Trophoblast cell (in vitro differentiated cells and primary cell): Measurements from ENCODE around the gene CUX1.

Source experiments
- DNase-seq, 2 donors: peaks; one replicate each; pipeline ENCODE4 v3.0.0-alpha.2; 2016
- H2AFZ ChIP-seq: 2 replicates; pipeline ENCODE4 v1.6.1; 2013; ENCODE audit warnings: low read length, moderate library complexity, mild to moderate bottlenecking; ENCODE audit not compliant: insufficient read depth, poor library complexity
- H2AK5ac ChIP-seq: 2 replicates; pipeline ENCODE4 v1.6.1; 2013; ENCODE audit warnings: mild to moderate bottlenecking, low read length
- H2BK120ac ChIP-seq: 2 replicates; pipeline ENCODE4 v1.6.1; 2013; ENCODE audit warnings: low read length, mild to moderate bottlenecking, moderate library complexity; ENCODE audit not compliant: insufficient read depth, poor library complexity
- H2BK12ac ChIP-seq: 2 replicates; pipeline ENCODE4 v1.6.1; 2013; ENCODE audit warnings: mild to moderate bottlenecking, low read length, moderate library complexity
- H2BK5ac ChIP-seq: 2 replicates; pipeline ENCODE4 v1.6.1; 2013; ENCODE audit warnings: low read length, low read depth, moderate library complexity, mild to moderate bottlenecking; ENCODE audit not compliant: poor library complexity
- H3K14ac ChIP-seq: 2 replicates; pipeline ENCODE4 v1.6.1; 2013; ENCODE audit warnings: mild to moderate bottlenecking, low read length
- H3K18ac ChIP-seq: 2 replicates; pipeline ENCODE4 v1.6.1; 2013; ENCODE audit warnings: mild to moderate bottlenecking, low read length
- H3K23ac ChIP-seq: 2 replicates; pipeline ENCODE4 v1.6.1; 2013; ENCODE audit warnings: low read length
- H3K27ac ChIP-seq: 2 replicates; pipeline ENCODE4 v1.5.1; 2013; ENCODE audit warnings: low read depth, mild to moderate bottlenecking, inconsistent platforms, low read length, moderate library complexity
- H3K27me3 ChIP-seq: 2 replicates; pipeline ENCODE4 v1.6.1; 2013; ENCODE audit warnings: inconsistent platforms, mild to moderate bottlenecking, low read length, moderate library complexity; ENCODE audit not compliant: insufficient read depth
- H3K36me3 ChIP-seq, 2 experiments: 1 replicate in 1 of 2; 2 replicates in 1 of 2; pipeline ENCODE4 v1.6.1; 2013; ENCODE audit warnings: low read length in 2 of 2, mild to moderate bottlenecking in 2 of 2, moderate library complexity in 1 of 2; ENCODE audit not compliant: insufficient read depth in 2 of 2, control insufficient read depth in 1 of 2
- H3K4ac ChIP-seq: 2 replicates; pipeline ENCODE4 v1.6.1; 2013; ENCODE audit warnings: low read depth, mild to moderate bottlenecking, low read length, moderate library complexity
- H3K4me1 ChIP-seq, 2 experiments: 1 replicate in 1 of 2; 2 replicates in 1 of 2; pipeline ENCODE4 v1.6.1; 2013; ENCODE audit warnings: low read length in 2 of 2, mild to moderate bottlenecking in 2 of 2, moderate library complexity in 1 of 2; ENCODE audit not compliant: insufficient read depth in 2 of 2, control insufficient read depth in 1 of 2
- H3K4me2 ChIP-seq: 2 replicates; pipeline ENCODE4 v1.6.1; 2013; ENCODE audit warnings: inconsistent platforms, mild to moderate bottlenecking, low read length, moderate library complexity
- H3K4me3 ChIP-seq: 2 replicates; pipeline ENCODE4 v1.5.1; 2013; ENCODE audit warnings: mild to moderate bottlenecking, low read depth, low read length, inconsistent platforms
- H3K79me1 ChIP-seq: one replicate; pipeline ENCODE4 v1.6.1; 2013; ENCODE audit warnings: low read length
- H3K79me2 ChIP-seq: 2 replicates; pipeline ENCODE4 v1.6.1; 2013; ENCODE audit warnings: low read length, mild to moderate bottlenecking; ENCODE audit not compliant: control insufficient read depth, insufficient read depth, poor library complexity
- H3K9ac ChIP-seq: 2 replicates; pipeline ENCODE4 v1.6.1; 2013; ENCODE audit warnings: mild to moderate bottlenecking, low read length
- H3K9me3 ChIP-seq: 2 replicates; pipeline ENCODE4 v1.6.1; 2013; ENCODE audit warnings: low read depth, mild to moderate bottlenecking, control low read depth, inconsistent platforms, low read length; ENCODE audit not compliant: insufficient read depth
- H4K12ac ChIP-seq: 2 replicates; pipeline ENCODE4 v1.6.1; 2013; ENCODE audit warnings: low read depth, mild to moderate bottlenecking, low read length, moderate library complexity
- H4K8ac ChIP-seq: 2 replicates; pipeline ENCODE4 v1.6.1; 2013; ENCODE audit warnings: low read depth, mild to moderate bottlenecking, low read length, moderate library complexity
- H4K91ac ChIP-seq: one replicate; pipeline ENCODE4 v1.6.1; 2013; ENCODE audit warnings: low read depth, mild to moderate bottlenecking, low read length, moderate library complexity
- WGBS: extraction: QIAGEN DNeasy Blood & Tissue Kit; methylation state at CpG from one replicate; pipeline ENCODE4 v1.1.7; 2013; ENCODE audit warnings: missing lambda C conversion rate; ENCODE audit not compliant: insufficient read length, insufficient coverage; ENCODE audit errors: extremely low coverage; 5-methylcytosine and 5-hydroxymethylcytosine counted together

CUX1 gene

GRCh38 chr7:102101111-102101551 is 283.7 kb downstream of the CUX1 start:
- no peak overlapping the region for H3K4ac ChIP-seq
- no peak overlapping the region for H3K14ac ChIP-seq
- no peak overlapping the region for H2BK12ac ChIP-seq
- H3K36me3 ChIP-seq = peaks cover 9 to 10% of the 10 kb centered on the region in 2 experiments
- no CpG with 5 or more reads among the region's 7 CpGs for WGBS
- no peak overlapping the region for H3K27ac ChIP-seq
- H4K91ac ChIP-seq = no peak overlapping the region
- H3K4me2 ChIP-seq = no peak overlapping the region
- no peak overlapping the region for H2BK120ac ChIP-seq
- no peak overlapping the region for H3K9ac ChIP-seq
- no peak overlapping the region for H3K23ac ChIP-seq
- peaks cover 16% of the 10 kb centered on the region for H3K79me1 ChIP-seq
- H3K79me2 ChIP-seq = no peaks in the 10 kb centered on the region
- DNase-seq = peak; percentile 79 to 91
- no peak overlapping the region for H3K4me3 ChIP-seq
- no peak overlapping the region for H4K8ac ChIP-seq
- H2AK5ac ChIP-seq = peak overlapping the region; percentile 2
- peaks cover 19 to 28% of the 10 kb centered on the region in 2 experiments for H3K4me1 ChIP-seq
- no peak overlapping the region for H2BK5ac ChIP-seq
- no peak overlapping the region for H3K18ac ChIP-seq
- peaks cover 3% of the 10 kb centered on the region for H3K9me3 ChIP-seq
- H4K12ac ChIP-seq = no peak overlapping the region
- H3K27me3 ChIP-seq = no peaks in the 10 kb centered on the region
- H2AFZ ChIP-seq = no peak overlapping the region

GRCh38 chr7:102101926-102102325 is 284.5 kb downstream of the CUX1 start:
- Histone ChIP-seq H3K4me1 (peaks cover 15 to 21% of the 10 kb centered on the region in 2 experiments), H2BK12ac (no peak overlapping the region), H3K4me3 (no peak overlapping the region), H4K91ac (no peak overlapping the region), H3K4me2 (no peak overlapping the region), H3K23ac (no peak overlapping the region), H4K12ac (no peak overlapping the region), H3K36me3 (peaks cover 11 to 14% of the 10 kb centered on the region in 2 experiments), H2AFZ (no peak overlapping the region), H4K8ac (no peak overlapping the region), H2AK5ac (no peak overlapping the region), H3K9me3 (peaks cover 3% of the 10 kb centered on the region), H2BK5ac (no peak overlapping the region), H3K14ac (no peak overlapping the region), H3K4ac (no peak overlapping the region), H3K79me2 (no peaks in the 10 kb centered on the region), H3K79me1 (peaks cover 12% of the 10 kb centered on the region), H3K9ac (no peak overlapping the region), H3K27me3 (no peaks in the 10 kb centered on the region), H3K18ac (no peak overlapping the region), H2BK120ac (no peak overlapping the region), H3K27ac (no peak overlapping the region)
- no peak for DNase-seq
- no CpG with 5 or more reads among the region's 11 CpGs for WGBS

- no peak overlapping the region for H3K27ac ChIP-seq
- H4K12ac ChIP-seq = no peak overlapping the region
- H2AFZ ChIP-seq = no peak overlapping the region
- no peak overlapping the region for H3K18ac ChIP-seq
- H4K8ac ChIP-seq = no peak overlapping the region
- WGBS = no CpG with 5 or more reads among the region's 5 CpGs
- peaks cover 9% of the 10 kb centered on the region for H3K79me1 ChIP-seq
- H3K4ac ChIP-seq = no peak overlapping the region
- no peak overlapping the region for H3K9ac ChIP-seq
- H2AK5ac ChIP-seq = no peak overlapping the region
- no peak for DNase-seq
- H3K79me2 ChIP-seq = no peaks in the 10 kb centered on the region
- peaks cover 12 to 16% of the 10 kb centered on the region in 2 experiments for H3K4me1 ChIP-seq
- H3K9me3 ChIP-seq = peaks cover 3% of the 10 kb centered on the region
- H2BK120ac ChIP-seq = no peak overlapping the region
- no peak overlapping the region for H4K91ac ChIP-seq
- no peak overlapping the region for H3K4me2 ChIP-seq
- no peak overlapping the region for H2BK5ac ChIP-seq
- no peak overlapping the region for H3K14ac ChIP-seq
- no peak overlapping the region for H3K23ac ChIP-seq
- H3K36me3 ChIP-seq = peaks cover 15 to 20% of the 10 kb centered on the region in 2 experiments
- no peaks in the 10 kb centered on the region for H3K27me3 ChIP-seq
- H3K4me3 ChIP-seq = no peak overlapping the region
- no peak overlapping the region for H2BK12ac ChIP-seq
Measured at GRCh38 chr7:102103027-102103372, 285.6 kb downstream of the CUX1 start.

- Histone ChIP-seq H3K4me2 (no peak overlapping the region), H2AFZ (no peak overlapping the region), H2AK5ac (no peak overlapping the region), H4K12ac (no peak overlapping the region), H2BK12ac (no peak overlapping the region), H3K9ac (no peak overlapping the region), H3K23ac (no peak overlapping the region), H4K8ac (no peak overlapping the region), H3K79me2 (no peaks in the 10 kb centered on the region), H2BK5ac (no peak overlapping the region), H3K4me1 (peaks cover 6 to 7% of the 10 kb centered on the region in 2 experiments), H2BK120ac (no peak overlapping the region), H3K14ac (no peak overlapping the region), H3K9me3 (peaks cover 3% of the 10 kb centered on the region), H3K79me1 (peaks cover 3% of the 10 kb centered on the region), H3K4me3 (no peak overlapping the region), H3K4ac (no peak overlapping the region), H3K18ac (no peak overlapping the region), H3K36me3 (peaks cover 15 to 23% of the 10 kb centered on the region in 2 experiments), H4K91ac (no peak overlapping the region), H3K27ac (no peak overlapping the region), H3K27me3 (no peaks in the 10 kb centered on the region)
- no CpG with 5 or more reads among the region's 5 CpGs for WGBS
- no peak for DNase-seq
Measured at GRCh38 chr7:102104245-102104644, 286.8 kb downstream of the CUX1 start.
